PC-3 (cell line): ENCODE results near the gene KLHL40.

ENCODE experiments used
- CTCF ChIP-seq: fragments of 300-600 bp; sonication (generic); conservative IDR thresholded peaks from 2 replicates; pipeline ENCODE4 v1.5.1; 2017; ENCODE audit warnings: antibody characterized with exemption, low read depth, mild to moderate bottlenecking, low read length
- EZH2phosphoT487 ChIP-seq: fragments of 300-600 bp; sonication (generic); IDR thresholded peaks from 2 replicates; pipeline ENCODE4 v1.6.1; 2018; ENCODE audit warnings: mild to moderate bottlenecking, antibody characterized with exemption, low read length, borderline replicate concordance

- TF ChIP-seq CTCF: no peak
- TF ChIP-seq EZH2phosphoT487: no peak
These were observed 44.5 kb upstream of the KLHL40 start for GRCh38 chr3:42640771-42641370.
